ENCODE measurements around the gene ARSI. TPM values are rescaled to one million over a fixed set of nuclear protein-coding genes. Genes with fewer than 3 reads are reported as not detected.
A peak's percentile ranks its signal among the peaks of the same experiment; 100 is the strongest.

Gene ARSI
- total RNA-seq, 1 experiment from 2014 or later, result 0.71 TPM

DNA sequence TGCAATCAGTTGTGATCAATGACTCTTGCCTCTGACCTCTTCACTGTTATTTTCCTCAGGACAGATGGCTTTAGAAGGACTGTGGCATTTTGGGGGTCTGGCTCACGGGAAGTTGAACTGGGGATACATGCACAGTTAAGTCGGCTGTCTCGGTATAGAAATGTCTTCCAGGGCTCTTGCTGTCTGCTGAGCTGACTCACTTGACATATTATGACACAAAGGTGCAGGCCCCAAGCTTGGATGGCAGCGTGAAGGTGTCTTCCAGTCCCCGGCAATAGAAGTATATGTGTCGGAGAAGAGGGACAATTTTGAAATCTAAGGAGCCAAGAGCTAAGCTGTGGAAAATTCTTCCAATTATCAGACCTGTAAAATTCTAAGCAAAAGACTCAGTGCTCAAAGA lies 9.8 kb upstream of the ARSI start:
- no TSS peak for BruUV-seq (replicated peaks)
- DNase-seq, result no peak
- peaks cover 3% of the 10 kb centered on the region for H3K9me3 Mint-ChIP-seq (ENCODE audit: low read depth, unreplicated experiment)
- H3K36me3 Mint-ChIP-seq (ENCODE audit: insufficient read depth, unreplicated experiment), result peaks cover 3% of the 10 kb centered on the region
- H3K4me1 Mint-ChIP-seq (ENCODE audit: low read depth, unreplicated experiment), result peaks cover 50% of the 10 kb centered on the region
- H3K4me3 Mint-ChIP-seq (ENCODE audit: low read depth, unreplicated experiment), result no peak overlapping the region
- intact Hi-C loops (cut with micrococcal nuclease; ENCODE audit: unreplicated experiment), result no loop called here
- H3K27ac Mint-ChIP-seq (ENCODE audit: unreplicated experiment), result no peak overlapping the region
- H3K27me3 Mint-ChIP-seq (ENCODE audit: unreplicated experiment), result no peaks in the 10 kb centered on the region
- TF ChIP-seq, protein P1, sequence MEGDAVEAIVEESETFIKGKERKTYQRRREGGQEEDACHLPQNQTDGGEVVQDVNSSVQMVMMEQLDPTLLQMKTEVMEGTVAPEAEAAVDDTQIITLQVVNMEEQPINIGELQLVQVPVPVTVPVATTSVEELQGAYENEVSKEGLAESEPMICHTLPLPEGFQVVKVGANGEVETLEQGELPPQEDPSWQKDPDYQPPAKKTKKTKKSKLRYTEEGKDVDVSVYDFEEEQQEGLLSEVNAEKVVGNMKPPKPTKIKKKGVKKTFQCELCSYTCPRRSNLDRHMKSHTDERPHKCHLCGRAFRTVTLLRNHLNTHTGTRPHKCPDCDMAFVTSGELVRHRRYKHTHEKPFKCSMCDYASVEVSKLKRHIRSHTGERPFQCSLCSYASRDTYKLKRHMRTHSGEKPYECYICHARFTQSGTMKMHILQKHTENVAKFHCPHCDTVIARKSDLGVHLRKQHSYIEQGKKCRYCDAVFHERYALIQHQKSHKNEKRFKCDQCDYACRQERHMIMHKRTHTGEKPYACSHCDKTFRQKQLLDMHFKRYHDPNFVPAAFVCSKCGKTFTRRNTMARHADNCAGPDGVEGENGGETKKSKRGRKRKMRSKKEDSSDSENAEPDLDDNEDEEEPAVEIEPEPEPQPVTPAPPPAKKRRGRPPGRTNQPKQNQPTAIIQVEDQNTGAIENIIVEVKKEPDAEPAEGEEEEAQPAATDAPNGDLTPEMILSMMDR (IDR thresholded peaks at IDR 0.05; ENCODE audit: unreplicated experiment), result no peak
- CTCF ChIA-PET, result interaction anchor here (0.7 kb wide), 1 partner anchor 8 kb away, joined by 3 read pairs; no protein-coding TSS in a partner anchor

- TF ChIP-seq, protein P1 (IDR thresholded peaks at IDR 0.05; ENCODE audit: unreplicated experiment), result no peak
- peaks cover 3% of the 10 kb centered on the region for H3K9me3 Mint-ChIP-seq (ENCODE audit: low read depth, unreplicated experiment)
- H3K27me3 Mint-ChIP-seq (ENCODE audit: unreplicated experiment), result no peaks in the 10 kb centered on the region
- intact Hi-C loops (cut with micrococcal nuclease; ENCODE audit: unreplicated experiment), result no loop called here
- peaks cover 3% of the 10 kb centered on the region for H3K36me3 Mint-ChIP-seq (ENCODE audit: insufficient read depth, unreplicated experiment)
- no TSS peak for BruUV-seq (replicated peaks)
- no peak overlapping the region for H3K4me3 Mint-ChIP-seq (ENCODE audit: low read depth, unreplicated experiment)
- peaks cover 43% of the 10 kb centered on the region for H3K4me1 Mint-ChIP-seq (ENCODE audit: low read depth, unreplicated experiment)
- CTCF ChIA-PET, result interaction anchor here (0.6 to 1.5 kb wide), 3 partner anchors 13 to 147 kb away, joined by 3 to 4 read pairs (median 3); partner anchors contain the start of gene CAMK2A
- no peak overlapping the region for H3K27ac Mint-ChIP-seq (ENCODE audit: unreplicated experiment)
- no peak for DNase-seq
These were observed 8.4 kb upstream of the ARSI start for GRCh38 chr5:150311015-150311692.

GRCh38 chr5:150310246-150310645 lies 7.5 kb upstream of the ARSI start:
- TF ChIP-seq, protein P1 (IDR thresholded peaks at IDR 0.05; ENCODE audit: unreplicated experiment), result no peak
- H3K4me1 Mint-ChIP-seq (ENCODE audit: low read depth, unreplicated experiment), result peaks cover 46% of the 10 kb centered on the region
- H3K27ac Mint-ChIP-seq (ENCODE audit: unreplicated experiment), result peak overlapping the region; percentile 14
- H3K27me3 Mint-ChIP-seq (ENCODE audit: unreplicated experiment), result no peaks in the 10 kb centered on the region
- no peak for DNase-seq
- BruUV-seq (replicated peaks), result no TSS peak
- CTCF ChIA-PET, result interaction anchor here (0.6 to 1.5 kb wide), 2 partner anchors 21 to 148 kb away, joined by 3 to 4 read pairs; partner anchors contain the start of gene CAMK2A
- H3K4me3 Mint-ChIP-seq (ENCODE audit: low read depth, unreplicated experiment), result no peak overlapping the region
- peaks cover under 1% of the 10 kb centered on the region for H3K9me3 Mint-ChIP-seq (ENCODE audit: low read depth, unreplicated experiment)
- intact Hi-C loops (cut with micrococcal nuclease; ENCODE audit: unreplicated experiment), result no loop called here
- peaks cover under 1% of the 10 kb centered on the region for H3K36me3 Mint-ChIP-seq (ENCODE audit: insufficient read depth, unreplicated experiment)

- CTCF ChIA-PET, result interaction anchor here (0.8 kb wide), 1 partner anchor 58 kb away, joined by 3 read pairs; no protein-coding TSS in a partner anchor
- H3K36me3 Mint-ChIP-seq (ENCODE audit: insufficient read depth, unreplicated experiment), result no peaks in the 10 kb centered on the region
- intact Hi-C loops (cut with micrococcal nuclease; ENCODE audit: unreplicated experiment), result no loop called here
- no peaks in the 10 kb centered on the region for H3K27me3 Mint-ChIP-seq (ENCODE audit: unreplicated experiment)
- TF ChIP-seq, protein P1 (IDR thresholded peaks at IDR 0.05; ENCODE audit: unreplicated experiment), result no peak
- H3K9me3 Mint-ChIP-seq (ENCODE audit: low read depth, unreplicated experiment), result no peaks in the 10 kb centered on the region
- BruUV-seq (replicated peaks), result no TSS peak
- H3K4me1 Mint-ChIP-seq (ENCODE audit: low read depth, unreplicated experiment), result peaks cover 45% of the 10 kb centered on the region
- H3K4me3 Mint-ChIP-seq (ENCODE audit: low read depth, unreplicated experiment), result no peak overlapping the region
- DNase-seq, result no peak
- H3K27ac Mint-ChIP-seq (ENCODE audit: unreplicated experiment), result peak overlapping the region; percentile 14
These were observed 7.2 kb upstream of the ARSI start for GRCh38 chr5:150309886-150310239.
